HG02885 (cell line): Measurements from ENCODE around the gene CCNY.

Experiments used
- ATAC-seq: cut with Tn5 transposase; IDR thresholded peaks from one replicate; pipeline ENCODE4 v1.9.1; 2021; ENCODE audit warnings: mild to moderate bottlenecking; ENCODE audit not compliant: unreplicated experiment, poor library complexity

Gene CCNY

GRCh38 chr10:35600193-35600592 lies 263.9 kb downstream of the CCNY start:
- no peak for ATAC-seq

- ATAC-seq, result no peak
Measured at GRCh38 chr10:35605191-35605590, 268.9 kb downstream of the CCNY start, which contains the start of gene GJD4. Gene GJD4 (plus strand): TSS chr10:35605341. CDS start chr10:35605568, 227 bp downstream.

- ATAC-seq, result no peak
Measured at GRCh38 chr10:35606430-35606829, 270.1 kb downstream of the CCNY start.

GRCh38 chr10:35607475-35608327 lies 271.4 kb downstream of the CCNY start:
- no peak for ATAC-seq

GRCh38 chr10:35608328-35608672 lies 272.0 kb downstream of the CCNY start:
- no peak for ATAC-seq

GRCh38 chr10:35611750-35612149 lies 275.4 kb downstream of the CCNY start:
- no peak for ATAC-seq

GRCh38 chr10:35612385-35613106 lies 276.2 kb downstream of the CCNY start:
- ATAC-seq, result no peak

- ATAC-seq, result no peak
Measured at GRCh38 chr10:35613107-35613440, 276.8 kb downstream of the CCNY start.

- ATAC-seq, result no peak
Measured at GRCh38 chr10:35613597-35614226, 277.4 kb downstream of the CCNY start.

- no peak for ATAC-seq
Measured at GRCh38 chr10:35614312-35614711, 278.0 kb downstream of the CCNY start.
